Kidney (tissue), 14 donors: Measurements from ENCODE around the gene ADCYAP1R1. TPM values are rescaled to one million over a fixed set of nuclear protein-coding genes. Genes with fewer than 3 reads are reported as not detected.

ENCODE experiments used
- DNase-seq, 5 donors: peaks; one replicate each; pipeline ENCODE4 v3.0.0-alpha.2; 2013 to 2020
- FAIRE-seq: peaks from 2 replicates; lab custom pipeline; 2012; peaks lifted over from hg19 to GRCh38; lab: Jason Lieb, UNC
- H3K27ac ChIP-seq, 2 donors: one replicate each; pipeline ENCODE4 v1.7.0; 2013; ENCODE audit warnings: low read depth in 2 of 2, low read length in 2 of 2, inconsistent platforms in 1 of 2
- H3K27me3 ChIP-seq: one replicate; pipeline ENCODE4 v1.7.1; 2013; ENCODE audit warnings: low read length, inconsistent platforms; ENCODE audit not compliant: control insufficient read depth, insufficient read depth
- H3K36me3 ChIP-seq, 3 donors: one replicate each; pipeline versions ENCODE4 v1.7.0 to v1.7.1; 2013; ENCODE audit warnings: low read length in 3 of 3, control low read depth in 1 of 3, inconsistent platforms in 1 of 3; ENCODE audit not compliant: insufficient read depth in 3 of 3, control insufficient read depth in 2 of 3
- H3K4me1 ChIP-seq, 3 donors: one replicate each; pipeline versions ENCODE4 v1.7.0 to v1.7.1; 2013; ENCODE audit warnings: low read length in 3 of 3, inconsistent platforms in 1 of 3, low read depth in 1 of 3; ENCODE audit not compliant: control insufficient read depth in 2 of 3, insufficient read depth in 2 of 3
- H3K4me3 ChIP-seq, 3 donors: one replicate each; pipeline versions ENCODE4 v1.7.0 to v1.8.1; 2013; ENCODE audit warnings: low read length in 3 of 3, control low read depth in 1 of 3, inconsistent platforms in 1 of 3
- H3K9ac ChIP-seq, 3 donors: one replicate each; pipeline versions ENCODE4 v1.7.0 to v1.7.1; 2013; ENCODE audit warnings: low read length in 3 of 3, control low read depth in 1 of 3, inconsistent platforms in 1 of 3
- H3K9me3 ChIP-seq, 3 donors: one replicate each; pipeline versions ENCODE4 v1.7.0 to v1.7.1; 2013; ENCODE audit warnings: low read length in 3 of 3, control low read depth in 1 of 3, inconsistent platforms in 1 of 3; ENCODE audit not compliant: control insufficient read depth in 2 of 3, insufficient read depth in 1 of 3
- CTCF ChIP-seq: IDR thresholded peaks from 3 replicates; pipeline ENCODE4 v1.5.1; 2012; ENCODE audit warnings: mild to moderate bottlenecking, moderate library complexity, borderline replicate concordance; ENCODE audit not compliant: insufficient read depth; ENCODE audit errors: extremely low read depth
- intact Hi-C: fragments of 100-400 bp; cut with DNase I; formaldehyde crosslinking; loops from one replicate; pipeline ENCODE4 v1.11.1; 2022
- polyA plus RNA-seq: library from polyadenylated mRNA; stranded (reverse); fragments of 350-450 nt; fragmentation: Illumina TruSeq; extraction: RNeasy Lipid Tissue Mini Kit (QIAGEN cat#74804); gene quantifications from one replicate; pipeline ENCODE4 v1.2.3, GENCODE V29; 2014; ENCODE audit warnings: low read depth, low replicate concordance; ENCODE audit not compliant: insufficient read depth
- total RNA-seq: library from RNA; stranded (reverse); fragmentation: NEBNext Ultra II Directional; extraction: Animal tissue kit (Norgen Biotek cat#: 25700); gene quantifications from one replicate; pipeline ENCODE4 v1.2.1, GENCODE V29; 2021
- donor health status: control.
- donor health status: control.
- donor health status: control.
- donor health status: control.
- donor health status: control.
- donor health status: DM: yes; HTN: yes; CAD: no.
- donor health status: Normal renal cell carcinoma (clear cell type).

Gene ADCYAP1R1
- total and polyA plus RNA-seq, 2 donors from 2014 or later = not detected

GRCh38 chr7:31095286-31096197 is 43.4 kb downstream of the ADCYAP1R1 start:
- no peak overlapping the region for H3K4me3 ChIP-seq
- no peak for TF ChIP-seq CTCF
- no peaks in the 10 kb centered on the region for H3K27me3 ChIP-seq
- H3K9ac ChIP-seq = no peak overlapping the region
- no peaks in the 10 kb centered on the region for H3K9me3 ChIP-seq
- H3K27ac ChIP-seq = no peak overlapping the region
- DNase-seq = peak in 2 of 5 donors; percentile 10 to 15
- intact Hi-C loops = no loop called here
- no peaks in the 10 kb centered on the region for H3K36me3 ChIP-seq
- no peaks in the 10 kb centered on the region for H3K4me1 ChIP-seq
- no peak for FAIRE-seq

GRCh38 chr7:31096198-31096876 is 44.2 kb downstream of the ADCYAP1R1 start:
- H3K9ac ChIP-seq = no peak overlapping the region
- H3K27me3 ChIP-seq = no peaks in the 10 kb centered on the region
- FAIRE-seq (no peak), DNase-seq (peak in 1 of 5 donors; percentile 15)
- no peaks in the 10 kb centered on the region for H3K4me1 ChIP-seq
- H3K27ac ChIP-seq = no peak overlapping the region
- TF ChIP-seq CTCF = no peak
- no peaks in the 10 kb centered on the region for H3K36me3 ChIP-seq
- no peak overlapping the region for H3K4me3 ChIP-seq
- intact Hi-C loops = no loop called here
- H3K9me3 ChIP-seq = no peaks in the 10 kb centered on the region

GRCh38 chr7:31096877-31097258 is 44.8 kb downstream of the ADCYAP1R1 start:
- intact Hi-C loops = no loop called here
- TF ChIP-seq CTCF = no peak
- no peaks in the 10 kb centered on the region for H3K9me3 ChIP-seq
- H3K4me3 ChIP-seq = no peak overlapping the region
- no peaks in the 10 kb centered on the region for H3K4me1 ChIP-seq
- no peak overlapping the region for H3K9ac ChIP-seq
- no peak overlapping the region for H3K27ac ChIP-seq
- H3K27me3 ChIP-seq = no peaks in the 10 kb centered on the region
- FAIRE-seq (no peak), DNase-seq (peak in 2 of 5 donors; percentile 11 to 21)
- no peaks in the 10 kb centered on the region for H3K36me3 ChIP-seq
